AG08396 (cell line): Measurements from ENCODE around the gene C22orf23.

ENCODE experiments used
- DNase-seq: peaks from one replicate; pipeline ENCODE4 v3.0.0; 2012; ENCODE audit warnings: low spot score, mixed read lengths

The C22orf23 gene

GRCh38 chr22:37898441-37899181 lies 54.8 kb downstream of the C22orf23 start:
- DNase-seq: no peak

DNA sequence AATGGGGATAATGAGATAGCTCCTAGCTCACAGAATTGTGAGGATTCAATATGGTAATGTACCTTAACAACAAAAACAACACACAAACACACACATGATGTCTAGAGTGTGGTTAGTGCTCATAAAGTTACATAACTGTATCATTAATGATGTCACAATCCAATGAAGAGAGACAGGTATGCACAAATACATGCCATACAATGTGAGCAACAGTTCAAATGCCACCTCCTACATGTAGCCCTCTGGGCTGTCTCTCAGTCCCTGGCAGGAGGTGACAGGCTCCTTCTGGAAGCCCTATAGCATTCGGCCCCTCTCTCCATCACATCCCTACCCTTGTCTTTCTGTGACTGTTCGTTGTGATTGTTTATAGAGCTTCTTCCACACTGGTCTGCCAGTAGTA lies 55.6 kb downstream of the C22orf23 start:
- no peak for DNase-seq

- DNase-seq: no peak
These were observed 56.5 kb downstream of the C22orf23 start for GRCh38 chr22:37896939-37897338.

- no peak for DNase-seq
These were observed 57.2 kb downstream of the C22orf23 start for GRCh38 chr22:37896181-37896592.

DNA sequence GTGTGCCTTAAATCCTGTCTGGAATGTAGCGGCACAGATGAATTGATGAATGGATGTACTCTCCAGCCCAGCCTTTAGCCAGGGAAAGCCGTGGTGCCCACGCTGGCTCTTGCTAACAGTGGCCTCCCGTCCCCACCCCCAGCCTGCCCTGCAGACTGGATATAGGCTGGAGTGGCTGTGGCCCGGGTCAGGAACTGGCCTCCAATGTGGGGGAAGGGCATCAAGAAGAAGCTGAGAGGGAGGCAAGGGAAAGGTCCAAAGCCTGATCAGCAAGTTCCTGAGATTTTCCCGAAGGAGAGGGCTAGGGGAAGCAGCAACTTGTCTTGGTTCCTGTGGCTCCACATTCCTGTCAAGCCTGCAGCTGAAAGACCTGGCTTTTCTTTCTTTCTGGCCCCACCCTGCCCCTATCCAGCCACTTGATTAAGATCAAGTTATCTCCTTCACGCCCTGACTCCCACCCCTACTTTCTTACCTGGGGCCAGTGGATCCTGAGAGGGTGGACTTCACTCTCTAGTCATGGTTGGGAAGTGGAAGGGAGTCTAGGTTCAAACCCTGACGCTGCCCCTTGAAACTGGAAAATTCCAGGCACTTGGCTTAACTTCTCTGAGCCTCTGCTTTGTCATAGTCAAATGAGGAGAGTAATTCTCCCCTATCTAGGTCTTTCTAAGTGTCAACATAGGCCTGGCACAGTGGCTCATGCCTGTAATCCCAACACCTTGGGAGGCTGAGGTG lies 58.3 kb downstream of the C22orf23 start:
- no peak for DNase-seq

DNA sequence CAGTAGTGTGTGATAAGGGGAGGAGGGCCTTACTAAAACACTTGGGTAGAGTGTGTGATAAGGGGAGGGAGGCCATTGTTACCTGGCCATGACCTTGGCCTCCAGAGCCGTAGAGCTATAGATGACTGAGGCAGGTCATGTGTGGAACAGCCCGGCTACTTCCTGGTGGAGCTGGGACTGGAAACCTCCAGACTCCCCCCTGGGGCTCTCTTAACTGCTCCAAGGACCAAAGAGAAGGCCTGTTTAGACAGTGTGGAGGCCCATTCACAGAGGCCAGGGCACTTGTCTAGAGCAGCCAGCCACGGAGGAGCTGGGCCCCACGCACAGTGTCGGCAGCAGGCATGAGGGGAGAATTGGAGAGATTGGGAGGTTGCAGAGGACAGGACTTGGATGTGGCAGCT lies 59.8 kb downstream of the C22orf23 start:
- DNase-seq: no peak
